ENCODE results near the gene SLC26A3. TPM values are rescaled to one million over a fixed set of nuclear protein-coding genes. Genes with fewer than 3 reads are reported as not detected.

SLC26A3 gene
- total and polyA plus RNA-seq, 2 experiments from 2014 or later = not detected

- Mint-ChIP-seq H3K27ac (no peak overlapping the region), H3K9me3 (no peaks in the 10 kb centered on the region), H3K27me3 (ENCODE audit: insufficient read depth, low read depth, poor library complexity) (no peaks in the 10 kb centered on the region), H3K36me3 (ENCODE audit: low read depth) (no peaks in the 10 kb centered on the region), H3K4me3 (no peak overlapping the region), H3K4me1 (peaks cover 20% of the 10 kb centered on the region)
- Histone ChIP-seq H3K79me2 (replicated peaks; ENCODE audit: insufficient read depth) (no peaks in the 10 kb centered on the region), H3K4me2 (no peak overlapping the region), H3K9me2 (ENCODE audit: insufficient read depth) (no peaks in the 10 kb centered on the region), H3K27ac (ENCODE audit: low read depth) (no peak overlapping the region), H3K4me3 (no peak overlapping the region), H3F3A (replicated peaks; ENCODE audit: low read depth) (no peaks in the 10 kb centered on the region), H3K4me1 (ENCODE audit: insufficient read depth) (no peaks in the 10 kb centered on the region), H4K20me1 (replicated peaks; ENCODE audit: insufficient read depth) (no peaks in the 10 kb centered on the region), H2AFZ (0 out of 2 replicates have a peak overlapping the region, but pooled peaks have one; percentile 6), H3K27me3 (ENCODE audit: insufficient read depth) (no peaks in the 10 kb centered on the region), H3K36me3 (ENCODE audit: insufficient read depth) (no peaks in the 10 kb centered on the region)
- no peak for TF ChIP-seq STAT1 (IDR thresholded peaks at IDR 0.05; ENCODE audit: unreplicated experiment)
- no peak for TF ChIP-seq EZH2phosphoT487 (IDR thresholded peaks at IDR 0.05; ENCODE audit: unreplicated experiment)
- no peak for TF ChIP-seq NANOG (IDR thresholded peaks at IDR 0.05; ENCODE audit: borderline replicate concordance)
- TF ChIP-seq, protein P1, sequence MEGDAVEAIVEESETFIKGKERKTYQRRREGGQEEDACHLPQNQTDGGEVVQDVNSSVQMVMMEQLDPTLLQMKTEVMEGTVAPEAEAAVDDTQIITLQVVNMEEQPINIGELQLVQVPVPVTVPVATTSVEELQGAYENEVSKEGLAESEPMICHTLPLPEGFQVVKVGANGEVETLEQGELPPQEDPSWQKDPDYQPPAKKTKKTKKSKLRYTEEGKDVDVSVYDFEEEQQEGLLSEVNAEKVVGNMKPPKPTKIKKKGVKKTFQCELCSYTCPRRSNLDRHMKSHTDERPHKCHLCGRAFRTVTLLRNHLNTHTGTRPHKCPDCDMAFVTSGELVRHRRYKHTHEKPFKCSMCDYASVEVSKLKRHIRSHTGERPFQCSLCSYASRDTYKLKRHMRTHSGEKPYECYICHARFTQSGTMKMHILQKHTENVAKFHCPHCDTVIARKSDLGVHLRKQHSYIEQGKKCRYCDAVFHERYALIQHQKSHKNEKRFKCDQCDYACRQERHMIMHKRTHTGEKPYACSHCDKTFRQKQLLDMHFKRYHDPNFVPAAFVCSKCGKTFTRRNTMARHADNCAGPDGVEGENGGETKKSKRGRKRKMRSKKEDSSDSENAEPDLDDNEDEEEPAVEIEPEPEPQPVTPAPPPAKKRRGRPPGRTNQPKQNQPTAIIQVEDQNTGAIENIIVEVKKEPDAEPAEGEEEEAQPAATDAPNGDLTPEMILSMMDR (conservative IDR thresholded peaks at IDR 0.05; ENCODE audit: low read depth in 2 of 2) = no peak
- TF ChIP-seq, protein P2, sequence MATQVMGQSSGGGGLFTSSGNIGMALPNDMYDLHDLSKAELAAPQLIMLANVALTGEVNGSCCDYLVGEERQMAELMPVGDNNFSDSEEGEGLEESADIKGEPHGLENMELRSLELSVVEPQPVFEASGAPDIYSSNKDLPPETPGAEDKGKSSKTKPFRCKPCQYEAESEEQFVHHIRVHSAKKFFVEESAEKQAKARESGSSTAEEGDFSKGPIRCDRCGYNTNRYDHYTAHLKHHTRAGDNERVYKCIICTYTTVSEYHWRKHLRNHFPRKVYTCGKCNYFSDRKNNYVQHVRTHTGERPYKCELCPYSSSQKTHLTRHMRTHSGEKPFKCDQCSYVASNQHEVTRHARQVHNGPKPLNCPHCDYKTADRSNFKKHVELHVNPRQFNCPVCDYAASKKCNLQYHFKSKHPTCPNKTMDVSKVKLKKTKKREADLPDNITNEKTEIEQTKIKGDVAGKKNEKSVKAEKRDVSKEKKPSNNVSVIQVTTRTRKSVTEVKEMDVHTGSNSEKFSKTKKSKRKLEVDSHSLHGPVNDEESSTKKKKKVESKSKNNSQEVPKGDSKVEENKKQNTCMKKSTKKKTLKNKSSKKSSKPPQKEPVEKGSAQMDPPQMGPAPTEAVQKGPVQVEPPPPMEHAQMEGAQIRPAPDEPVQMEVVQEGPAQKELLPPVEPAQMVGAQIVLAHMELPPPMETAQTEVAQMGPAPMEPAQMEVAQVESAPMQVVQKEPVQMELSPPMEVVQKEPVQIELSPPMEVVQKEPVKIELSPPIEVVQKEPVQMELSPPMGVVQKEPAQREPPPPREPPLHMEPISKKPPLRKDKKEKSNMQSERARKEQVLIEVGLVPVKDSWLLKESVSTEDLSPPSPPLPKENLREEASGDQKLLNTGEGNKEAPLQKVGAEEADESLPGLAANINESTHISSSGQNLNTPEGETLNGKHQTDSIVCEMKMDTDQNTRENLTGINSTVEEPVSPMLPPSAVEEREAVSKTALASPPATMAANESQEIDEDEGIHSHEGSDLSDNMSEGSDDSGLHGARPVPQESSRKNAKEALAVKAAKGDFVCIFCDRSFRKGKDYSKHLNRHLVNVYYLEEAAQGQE (IDR thresholded peaks at IDR 0.05; ENCODE audit: unreplicated experiment) = no peak
- TF ChIP-seq JUNB (IDR thresholded peaks at IDR 0.05; ENCODE audit: unreplicated experiment) = no peak
- no peak for TF ChIP-seq EZH2 (IDR thresholded peaks at IDR 0.05; ENCODE audit: low read depth, unreplicated experiment)
- TF ChIP-seq ZNF331 (CRISPR knock-in tag; IDR thresholded peaks at IDR 0.05; ENCODE audit: low read depth) = no peak
- TF ChIP-seq, protein P3, sequence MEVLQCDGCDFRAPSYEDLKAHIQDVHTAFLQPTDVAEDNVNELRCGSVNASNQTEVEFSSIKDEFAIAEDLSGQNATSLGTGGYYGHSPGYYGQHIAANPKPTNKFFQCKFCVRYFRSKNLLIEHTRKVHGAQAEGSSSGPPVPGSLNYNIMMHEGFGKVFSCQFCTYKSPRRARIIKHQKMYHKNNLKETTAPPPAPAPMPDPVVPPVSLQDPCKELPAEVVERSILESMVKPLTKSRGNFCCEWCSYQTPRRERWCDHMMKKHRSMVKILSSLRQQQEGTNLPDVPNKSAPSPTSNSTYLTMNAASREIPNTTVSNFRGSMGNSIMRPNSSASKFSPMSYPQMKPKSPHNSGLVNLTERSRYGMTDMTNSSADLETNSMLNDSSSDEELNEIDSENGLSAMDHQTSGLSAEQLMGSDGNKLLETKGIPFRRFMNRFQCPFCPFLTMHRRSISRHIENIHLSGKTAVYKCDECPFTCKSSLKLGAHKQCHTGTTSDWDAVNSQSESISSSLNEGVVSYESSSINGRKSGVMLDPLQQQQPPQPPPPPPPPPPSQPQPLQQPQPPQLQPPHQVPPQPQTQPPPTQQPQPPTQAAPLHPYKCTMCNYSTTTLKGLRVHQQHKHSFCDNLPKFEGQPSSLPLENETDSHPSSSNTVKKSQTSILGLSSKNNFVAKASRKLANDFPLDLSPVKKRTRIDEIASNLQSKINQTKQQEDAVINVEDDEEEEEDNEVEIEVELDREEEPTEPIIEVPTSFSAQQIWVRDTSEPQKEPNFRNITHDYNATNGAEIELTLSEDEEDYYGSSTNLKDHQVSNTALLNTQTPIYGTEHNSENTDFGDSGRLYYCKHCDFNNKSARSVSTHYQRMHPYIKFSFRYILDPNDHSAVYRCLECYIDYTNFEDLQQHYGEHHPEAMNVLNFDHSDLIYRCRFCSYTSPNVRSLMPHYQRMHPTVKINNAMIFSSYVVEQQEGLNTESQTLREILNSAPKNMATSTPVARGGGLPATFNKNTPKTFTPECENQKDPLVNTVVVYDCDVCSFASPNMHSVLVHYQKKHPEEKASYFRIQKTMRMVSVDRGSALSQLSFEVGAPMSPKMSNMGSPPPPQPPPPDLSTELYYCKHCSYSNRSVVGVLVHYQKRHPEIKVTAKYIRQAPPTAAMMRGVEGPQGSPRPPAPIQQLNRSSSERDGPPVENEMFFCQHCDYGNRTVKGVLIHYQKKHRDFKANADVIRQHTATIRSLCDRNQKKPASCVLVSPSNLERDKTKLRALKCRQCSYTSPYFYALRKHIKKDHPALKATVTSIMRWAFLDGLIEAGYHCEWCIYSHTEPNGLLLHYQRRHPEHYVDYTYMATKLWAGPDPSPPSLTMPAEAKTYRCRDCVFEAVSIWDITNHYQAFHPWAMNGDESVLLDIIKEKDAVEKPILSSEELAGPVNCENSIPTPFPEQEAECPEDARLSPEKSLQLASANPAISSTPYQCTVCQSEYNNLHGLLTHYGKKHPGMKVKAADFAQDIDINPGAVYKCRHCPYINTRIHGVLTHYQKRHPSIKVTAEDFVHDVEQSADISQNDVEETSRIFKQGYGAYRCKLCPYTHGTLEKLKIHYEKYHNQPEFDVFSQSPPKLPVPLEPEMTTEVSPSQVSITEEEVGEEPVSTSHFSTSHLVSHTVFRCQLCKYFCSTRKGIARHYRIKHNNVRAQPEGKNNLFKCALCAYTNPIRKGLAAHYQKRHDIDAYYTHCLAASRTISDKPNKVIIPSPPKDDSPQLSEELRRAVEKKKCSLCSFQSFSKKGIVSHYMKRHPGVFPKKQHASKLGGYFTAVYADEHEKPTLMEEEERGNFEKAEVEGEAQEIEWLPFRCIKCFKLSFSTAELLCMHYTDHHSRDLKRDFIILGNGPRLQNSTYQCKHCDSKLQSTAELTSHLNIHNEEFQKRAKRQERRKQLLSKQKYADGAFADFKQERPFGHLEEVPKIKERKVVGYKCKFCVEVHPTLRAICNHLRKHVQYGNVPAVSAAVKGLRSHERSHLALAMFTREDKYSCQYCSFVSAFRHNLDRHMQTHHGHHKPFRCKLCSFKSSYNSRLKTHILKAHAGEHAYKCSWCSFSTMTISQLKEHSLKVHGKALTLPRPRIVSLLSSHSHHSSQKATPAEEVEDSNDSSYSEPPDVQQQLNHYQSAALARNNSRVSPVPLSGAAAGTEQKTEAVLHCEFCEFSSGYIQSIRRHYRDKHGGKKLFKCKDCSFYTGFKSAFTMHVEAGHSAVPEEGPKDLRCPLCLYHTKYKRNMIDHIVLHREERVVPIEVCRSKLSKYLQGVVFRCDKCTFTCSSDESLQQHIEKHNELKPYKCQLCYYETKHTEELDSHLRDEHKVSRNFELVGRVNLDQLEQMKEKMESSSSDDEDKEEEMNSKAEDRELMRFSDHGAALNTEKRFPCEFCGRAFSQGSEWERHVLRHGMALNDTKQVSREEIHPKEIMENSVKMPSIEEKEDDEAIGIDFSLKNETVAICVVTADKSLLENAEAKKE (CRISPR knock-in tag; IDR thresholded peaks at IDR 0.05) = no peak
- no peak for TF ChIP-seq CREB1 (CRISPR knock-in tag; IDR thresholded peaks at IDR 0.05; ENCODE audit: low read depth)
- peak; percentile 59; the same call in 2 of the 3 replicates for ATAC-seq
- no peak for DNase-seq (ENCODE audit: low spot score)
These were observed 81.7 kb downstream of the SLC26A3 start for GRCh38 chr7:107721286-107721685.
